Mesenchymal stem cell (in vitro differentiated cells and primary cell): ENCODE data around the gene ANKS1B.
A peak's percentile ranks its signal among the peaks of the same experiment; 100 is the strongest.

Experiments used
- DNase-seq: peaks from one replicate; pipeline ENCODE4 v3.0.0-alpha.2; 2013
- H2AFZ ChIP-seq: one replicate; pipeline ENCODE4 v1.6.1; 2013; ENCODE audit warnings: low read depth, mild to moderate bottlenecking, control low read depth, inconsistent platforms, low read length, moderate library complexity
- H2AK5ac ChIP-seq: 2 replicates; pipeline ENCODE4 v1.6.1; 2013; ENCODE audit warnings: low read length, moderate library complexity, mild to moderate bottlenecking, inconsistent platforms; ENCODE audit not compliant: severe bottlenecking
- H2BK120ac ChIP-seq: one replicate; pipeline ENCODE4 v1.6.1; 2013; ENCODE audit warnings: low read depth, mild to moderate bottlenecking, inconsistent platforms, low read length, moderate library complexity
- H2BK12ac ChIP-seq, 2 experiments: one replicate each; pipeline ENCODE4 v1.6.1; 2013; ENCODE audit warnings: inconsistent platforms in 2 of 2, low read length in 2 of 2, mild to moderate bottlenecking in 2 of 2, moderate library complexity in 2 of 2, control low read depth in 1 of 2
- H2BK15ac ChIP-seq: one replicate; pipeline ENCODE4 v1.6.1; 2013; ENCODE audit warnings: mild to moderate bottlenecking, low read depth, inconsistent platforms; ENCODE audit not compliant: poor library complexity, severe bottlenecking
- H2BK5ac ChIP-seq: 2 replicates; pipeline ENCODE4 v1.6.1; 2013; ENCODE audit warnings: low read depth, mild to moderate bottlenecking, low read length, control low read depth, inconsistent platforms; ENCODE audit not compliant: poor library complexity, severe bottlenecking
- H3K14ac ChIP-seq, 2 experiments: one replicate each; pipeline ENCODE4 v1.6.1; 2013; ENCODE audit warnings: inconsistent platforms in 2 of 2, low read length in 2 of 2, control low read depth in 1 of 2, mild to moderate bottlenecking in 1 of 2, moderate library complexity in 1 of 2
- H3K18ac ChIP-seq, 2 experiments: one replicate each; pipeline ENCODE4 v1.6.1; 2013; ENCODE audit warnings: inconsistent platforms in 2 of 2, low read length in 2 of 2, control low read depth in 1 of 2, low read depth in 1 of 2, mild to moderate bottlenecking in 1 of 2
- H3K23ac ChIP-seq, 2 experiments: one replicate each; pipeline ENCODE4 v1.6.1; 2013; ENCODE audit warnings: inconsistent platforms in 2 of 2, low read length in 2 of 2, mild to moderate bottlenecking in 2 of 2, moderate library complexity in 2 of 2, control low read depth in 1 of 2
- H3K27ac ChIP-seq: 2 replicates; pipeline ENCODE4 v1.5.1; 2013; ENCODE audit warnings: mild to moderate bottlenecking, moderate library complexity, low read length, control low read depth, inconsistent platforms; ENCODE audit not compliant: poor library complexity, severe bottlenecking
- H3K27me3 ChIP-seq, 2 experiments: 2 replicates each; pipeline versions ENCODE4 v1.6.1 to v1.7.0; 2013; ENCODE audit warnings: low read length in 2 of 2, mild to moderate bottlenecking in 2 of 2, moderate library complexity in 2 of 2, control low read depth in 1 of 2, inconsistent platforms in 1 of 2; ENCODE audit not compliant: control insufficient read depth in 1 of 2, insufficient read depth in 1 of 2
- H3K36me3 ChIP-seq, 2 experiments: 2 replicates each; pipeline versions ENCODE4 v1.6.1 to v1.7.0; 2013; ENCODE audit warnings: low read length in 2 of 2, control low read depth in 1 of 2, inconsistent platforms in 1 of 2, low read depth in 1 of 2, mild to moderate bottlenecking in 1 of 2; ENCODE audit not compliant: insufficient read depth in 2 of 2, control insufficient read depth in 1 of 2
- H3K4ac ChIP-seq, 2 experiments: one replicate each; pipeline ENCODE4 v1.6.1; 2013; ENCODE audit warnings: inconsistent platforms in 2 of 2, low read length in 2 of 2, mild to moderate bottlenecking in 2 of 2, moderate library complexity in 2 of 2, control low read depth in 1 of 2, low read depth in 1 of 2
- H3K4me1 ChIP-seq: 2 replicates; pipeline ENCODE4 v1.6.1; 2013; ENCODE audit warnings: low read depth, low read length, control low read depth; ENCODE audit not compliant: control insufficient read depth, insufficient read depth
- H3K4me2 ChIP-seq: 2 replicates; pipeline ENCODE4 v1.6.1; 2013; ENCODE audit warnings: low read length, mild to moderate bottlenecking, inconsistent platforms; ENCODE audit not compliant: poor library complexity, severe bottlenecking
- H3K4me3 ChIP-seq, 2 experiments: 2 replicates each; pipeline versions ENCODE4 v1.5.1 to v1.7.0; 2013; ENCODE audit warnings: low read length in 2 of 2, mild to moderate bottlenecking in 2 of 2, control low read depth in 1 of 2, low read depth in 1 of 2; ENCODE audit not compliant: insufficient read depth in 1 of 2
- H3K79me1 ChIP-seq: replicated peaks from 2 replicates; pipeline ENCODE4 v1.6.1; 2013; ENCODE audit warnings: mild to moderate bottlenecking, control low read depth, low read length, inconsistent platforms; ENCODE audit not compliant: poor library complexity, severe bottlenecking
- H3K9ac ChIP-seq: 2 replicates; pipeline ENCODE4 v1.7.0; 2013; ENCODE audit warnings: mild to moderate bottlenecking, low read length, moderate library complexity
- H3K9me3 ChIP-seq: 2 replicates; pipeline ENCODE4 v1.7.0; 2013; ENCODE audit warnings: mild to moderate bottlenecking, low read length; ENCODE audit not compliant: control insufficient read depth
- H4K8ac ChIP-seq: one replicate; pipeline ENCODE4 v1.6.1; 2013; ENCODE audit warnings: inconsistent platforms, mild to moderate bottlenecking, low read length, moderate library complexity
- H4K91ac ChIP-seq: one replicate; pipeline ENCODE4 v1.6.1; 2013; ENCODE audit warnings: mild to moderate bottlenecking, low read length, inconsistent platforms
- WGBS: methylation state at CpG from one replicate; pipeline ENCODE4 v1.1.7; 2013; ENCODE audit warnings: mixed read lengths; 5-methylcytosine and 5-hydroxymethylcytosine counted together

ANKS1B gene

GRCh38 chr12:98751580-98752115 is 1233.1 kb downstream of the ANKS1B start:
- no peaks in the 10 kb centered on the region for H3K9me3 ChIP-seq
- no peak overlapping the region for H3K4me3 ChIP-seq
- H2BK15ac ChIP-seq: no peak overlapping the region
- no peaks in the 10 kb centered on the region for H3K36me3 ChIP-seq
- H4K91ac ChIP-seq: no peak overlapping the region
- H3K4me2 ChIP-seq: no peak overlapping the region
- 76% methylated on average over 4 of the region's 4 CpGs for WGBS
- no peak overlapping the region for H3K27ac ChIP-seq
- no peak overlapping the region for H2BK5ac ChIP-seq
- H3K4me1 ChIP-seq: peaks cover 18% of the 10 kb centered on the region
- no peak overlapping the region for H3K9ac ChIP-seq
- no peak overlapping the region for H3K23ac ChIP-seq
- H3K14ac ChIP-seq: no peak overlapping the region
- no peak overlapping the region for H2AK5ac ChIP-seq
- no peak overlapping the region for H2BK12ac ChIP-seq
- H3K79me1 ChIP-seq: no peaks in the 10 kb centered on the region
- no peak overlapping the region for H2BK120ac ChIP-seq
- H2AFZ ChIP-seq: no peak overlapping the region
- no peak for DNase-seq
- H4K8ac ChIP-seq: no peak overlapping the region
- no peak overlapping the region for H3K4ac ChIP-seq
- no peak overlapping the region for H3K18ac ChIP-seq
- H3K27me3 ChIP-seq: peaks cover 0 to 36% of the 10 kb centered on the region in 2 experiments

GRCh38 chr12:98750511-98750910 is 1234.2 kb downstream of the ANKS1B start:
- Histone ChIP-seq H3K4me1 (peaks cover 18% of the 10 kb centered on the region), H2BK120ac (no peak overlapping the region), H3K79me1 (no peaks in the 10 kb centered on the region), H2BK15ac (no peak overlapping the region), H2AFZ (no peak overlapping the region), H2AK5ac (no peak overlapping the region), H4K91ac (no peak overlapping the region), H2BK12ac (no peak overlapping the region), H3K14ac (no peak overlapping the region), H3K4me2 (no peak overlapping the region), H2BK5ac (no peak overlapping the region), H3K23ac (no peak overlapping the region), H3K9ac (no peak overlapping the region), H3K4ac (no peak overlapping the region), H3K18ac (no peak overlapping the region), H3K4me3 (no peak overlapping the region), H3K36me3 (peaks cover 0 to 2% of the 10 kb centered on the region in 2 experiments), H3K27me3 (peaks cover 0 to 46% of the 10 kb centered on the region in 2 experiments), H3K9me3 (no peaks in the 10 kb centered on the region), H4K8ac (no peak overlapping the region), H3K27ac (no peak overlapping the region)
- no peak for DNase-seq
- 63% methylated on average over 9 of the region's 9 CpGs for WGBS

GRCh38 chr12:98748463-98748862 is 1236.3 kb downstream of the ANKS1B start:
- DNase-seq: no peak
- no peak overlapping the region for H2BK12ac ChIP-seq
- H3K79me1 ChIP-seq: no peaks in the 10 kb centered on the region
- H4K8ac ChIP-seq: no peak overlapping the region
- no peaks in the 10 kb centered on the region for H3K9me3 ChIP-seq
- H3K4ac ChIP-seq: no peak overlapping the region
- H3K18ac ChIP-seq: no peak overlapping the region
- no peak overlapping the region for H2BK120ac ChIP-seq
- H3K36me3 ChIP-seq: peaks cover 0 to 4% of the 10 kb centered on the region in 2 experiments
- no peak overlapping the region for H3K14ac ChIP-seq
- H2BK5ac ChIP-seq: no peak overlapping the region
- peaks cover 13% of the 10 kb centered on the region for H3K4me1 ChIP-seq
- WGBS: 90% methylated on average over 3 of the region's 3 CpGs
- no peak overlapping the region for H3K9ac ChIP-seq
- H2AK5ac ChIP-seq: no peak overlapping the region
- peaks cover 0 to 46% of the 10 kb centered on the region in 2 experiments for H3K27me3 ChIP-seq
- no peak overlapping the region for H2AFZ ChIP-seq
- H3K4me2 ChIP-seq: no peak overlapping the region
- H3K23ac ChIP-seq: no peak overlapping the region
- no peak overlapping the region for H3K4me3 ChIP-seq
- no peak overlapping the region for H4K91ac ChIP-seq
- no peak overlapping the region for H3K27ac ChIP-seq
- no peak overlapping the region for H2BK15ac ChIP-seq

GRCh38 chr12:98745578-98746391 is 1239.0 kb downstream of the ANKS1B start:
- Histone ChIP-seq H3K18ac (no peak overlapping the region), H2BK5ac (no peak overlapping the region), H3K4ac (no peak overlapping the region), H3K4me1 (peaks cover 8% of the 10 kb centered on the region), H2BK15ac (no peak overlapping the region), H2BK120ac (no peak overlapping the region), H3K9ac (peak overlapping the region; percentile 71), H3K4me2 (no peak overlapping the region), H3K23ac (peak overlapping the region in 1 of 2 experiments; percentile 61), H2AK5ac (peak overlapping the region; percentile 44), H3K4me3 (peak overlapping the region in 1 of 2 experiments; percentile 83), H3K27me3 (peaks cover 0 to 36% of the 10 kb centered on the region in 2 experiments), H2AFZ (peak overlapping the region; percentile 56), H3K27ac (no peak overlapping the region), H3K14ac (no peak overlapping the region), H3K9me3 (no peaks in the 10 kb centered on the region), H2BK12ac (peak overlapping the region in 1 of 2 experiments; percentile 47), H4K91ac (no peak overlapping the region), H4K8ac (no peak overlapping the region), H3K79me1 (no peaks in the 10 kb centered on the region), H3K36me3 (peaks cover 0 to 4% of the 10 kb centered on the region in 2 experiments)
- 54% methylated on average over 54 of the region's 54 CpGs for WGBS
- DNase-seq: peak; percentile 10
